Osteocyte (in vitro differentiated cells): ENCODE data around the gene SORBS1. TPM values are rescaled to one million over a fixed set of nuclear protein-coding genes. Genes with fewer than 3 reads are reported as not detected.

ENCODE experiments used
- DNase-seq: peaks from one replicate; pipeline ENCODE4 v3.0.0; 2021; ENCODE audit warnings: mixed read lengths; ENCODE audit not compliant: unreplicated experiment; ENCODE audit errors: extremely low spot score
- H3K27ac Mint-ChIP-seq: one replicate; pipeline ENCODE4 v1.8.0; 2021; ENCODE audit warnings: mild to moderate bottlenecking, mixed read lengths; ENCODE audit not compliant: unreplicated experiment
- H3K27me3 Mint-ChIP-seq: one replicate; pipeline ENCODE4 v1.8.0; 2021; ENCODE audit warnings: mixed read lengths; ENCODE audit not compliant: unreplicated experiment
- H3K36me3 Mint-ChIP-seq: one replicate; pipeline ENCODE4 v1.8.0; 2021; ENCODE audit warnings: mixed read lengths; ENCODE audit not compliant: unreplicated experiment
- H3K4me1 Mint-ChIP-seq: one replicate; pipeline ENCODE4 v1.8.0; 2021; ENCODE audit warnings: mixed read lengths; ENCODE audit not compliant: unreplicated experiment
- H3K4me3 Mint-ChIP-seq: one replicate; pipeline ENCODE4 v1.8.0; 2021; ENCODE audit warnings: mild to moderate bottlenecking, moderate library complexity, mixed read lengths; ENCODE audit not compliant: unreplicated experiment
- H3K9me3 Mint-ChIP-seq: one replicate; pipeline ENCODE4 v1.8.0; 2021; ENCODE audit warnings: mixed read lengths; ENCODE audit not compliant: unreplicated experiment
- CTCF ChIP-seq: fragments of 200-600 bp; sonication (generic); IDR thresholded peaks from 2 replicates; pipeline ENCODE4 v1.5.0; 2021; ENCODE audit warnings: antibody characterized with exemption, mild to moderate bottlenecking, moderate library complexity
- total RNA-seq: library from RNA; stranded (reverse); gene quantifications from 2 replicates; pipeline ENCODE4 v1.2.1, GENCODE V29; 2021

SORBS1 gene
- total RNA-seq, 1 donor from 2014 or later = 1.7 TPM

DNA sequence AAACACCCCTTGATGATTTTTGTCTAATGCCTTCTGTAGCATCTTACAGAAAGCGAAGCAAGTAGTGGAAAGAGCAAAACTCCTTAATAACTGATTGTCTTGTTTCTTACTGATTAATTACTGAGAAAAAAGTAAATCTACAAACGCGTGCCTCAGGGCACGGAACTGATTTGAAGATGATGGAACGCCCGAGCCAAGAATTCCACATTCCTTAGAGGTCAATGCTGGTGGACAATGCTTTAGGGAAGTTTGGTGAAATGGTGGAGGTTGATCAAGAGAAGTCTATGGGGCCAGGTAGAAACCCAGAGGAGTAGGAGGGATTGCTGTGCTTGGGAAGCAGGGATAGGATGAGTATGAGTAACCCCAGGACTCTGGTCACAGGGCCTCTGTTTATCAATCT, 5.0 kb upstream of the SORBS1 start:
- Mint-ChIP-seq H3K27me3 (peaks cover 16% of the 10 kb centered on the region), H3K9me3 (no peaks in the 10 kb centered on the region), H3K27ac (no peak overlapping the region), H3K4me3 (no peak overlapping the region), H3K36me3 (no peaks in the 10 kb centered on the region), H3K4me1 (no peaks in the 10 kb centered on the region)
- DNase-seq = no peak
- no peak for TF ChIP-seq CTCF

- no peak overlapping the region for H3K27ac Mint-ChIP-seq
Measured at GRCh38 chr10:95565336-95565735, 4.2 kb upstream of the SORBS1 start.

GRCh38 chr10:95564291-95564690, 3.1 kb upstream of the SORBS1 start:
- no peak for TF ChIP-seq CTCF
- no peak overlapping the region for H3K27ac Mint-ChIP-seq
- H3K9me3 Mint-ChIP-seq = no peaks in the 10 kb centered on the region

More at GRCh38 chr10:95565336-95565735, 4.2 kb upstream of the SORBS1 start:
- Mint-ChIP-seq H3K27me3 (peaks cover 15% of the 10 kb centered on the region), H3K36me3 (no peaks in the 10 kb centered on the region), H3K4me3 (no peak overlapping the region), H3K9me3 (no peaks in the 10 kb centered on the region), H3K4me1 (peaks cover 1% of the 10 kb centered on the region)
- DNase-seq = no peak
- no peak for TF ChIP-seq CTCF

DNA sequence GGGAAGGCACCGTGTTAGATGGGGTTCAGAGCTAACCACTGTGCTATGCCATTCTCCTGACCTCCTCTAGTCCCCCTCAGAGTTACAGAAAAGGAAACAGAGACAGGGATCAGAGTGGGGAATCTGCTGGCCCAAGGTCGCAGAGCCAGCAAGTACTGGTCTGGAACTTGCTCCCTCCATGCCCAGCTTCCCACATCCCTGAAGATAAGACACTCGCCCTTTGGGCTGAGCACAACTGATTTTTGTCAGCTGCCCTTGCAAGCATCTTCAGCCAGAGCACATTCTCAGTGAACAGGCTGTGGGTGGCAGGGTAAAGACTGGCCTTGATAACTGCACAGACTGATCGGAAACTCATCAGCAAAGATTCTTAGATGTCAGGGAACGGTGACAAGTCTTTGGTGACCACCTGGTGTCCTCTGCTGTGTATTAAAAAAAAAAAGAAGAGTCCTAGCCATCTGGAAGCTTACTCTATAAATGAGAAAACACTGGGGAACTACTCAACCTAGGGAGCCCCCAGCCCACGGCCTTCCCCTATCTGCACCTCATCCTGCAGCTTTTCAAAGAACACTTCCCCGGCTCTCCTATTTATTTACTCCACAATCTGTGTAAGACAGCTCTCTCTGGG, 1.3 kb upstream of the SORBS1 start:
- H3K9me3 Mint-ChIP-seq = no peaks in the 10 kb centered on the region
- H3K27me3 Mint-ChIP-seq = peaks cover 39% of the 10 kb centered on the region
- no peak overlapping the region for H3K27ac Mint-ChIP-seq
- H3K4me3 Mint-ChIP-seq = no peak overlapping the region
- peaks cover 8% of the 10 kb centered on the region for H3K4me1 Mint-ChIP-seq
- H3K36me3 Mint-ChIP-seq = no peaks in the 10 kb centered on the region
- no peak for TF ChIP-seq CTCF
- no peak for DNase-seq

More at GRCh38 chr10:95564291-95564690, 3.1 kb upstream of the SORBS1 start:
- no peak for DNase-seq
- Mint-ChIP-seq H3K27me3 (peaks cover 24% of the 10 kb centered on the region), H3K4me1 (peaks cover 8% of the 10 kb centered on the region), H3K36me3 (no peaks in the 10 kb centered on the region), H3K4me3 (no peak overlapping the region)

DNA sequence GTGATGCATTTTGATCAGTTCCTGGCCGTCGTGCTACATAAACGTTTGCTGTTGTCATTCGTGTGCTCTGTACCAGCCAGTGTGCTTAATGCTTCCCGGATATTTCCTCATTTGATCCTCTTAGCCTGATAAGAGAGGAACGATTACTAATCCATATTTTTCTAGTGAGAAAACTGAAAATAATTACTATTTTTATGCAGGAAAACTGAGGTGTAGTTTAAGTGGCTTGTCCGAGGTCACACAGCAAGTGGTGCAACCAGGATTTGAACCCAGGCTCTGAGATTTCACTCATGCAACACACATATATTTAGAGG, 650 bp upstream of the SORBS1 start:
- TF ChIP-seq CTCF = no peak
- Mint-ChIP-seq H3K4me1 (peaks cover 8% of the 10 kb centered on the region), H3K27ac (no peak overlapping the region), H3K9me3 (no peaks in the 10 kb centered on the region), H3K4me3 (peak overlapping the region; percentile 73), H3K27me3 (peaks cover 41% of the 10 kb centered on the region), H3K36me3 (no peaks in the 10 kb centered on the region)
- no peak for DNase-seq
